ENCODE data around the gene RASSF8. TPM values are rescaled to one million over a fixed set of nuclear protein-coding genes. Genes with fewer than 3 reads are reported as not detected.

RASSF8 gene
- total RNA-seq, 3 donors from 2014 or later (not counting 1 experiment from before 2014, with no cell fraction given): 0.35 to 1.3 (median 1.2) TPM

DNA sequence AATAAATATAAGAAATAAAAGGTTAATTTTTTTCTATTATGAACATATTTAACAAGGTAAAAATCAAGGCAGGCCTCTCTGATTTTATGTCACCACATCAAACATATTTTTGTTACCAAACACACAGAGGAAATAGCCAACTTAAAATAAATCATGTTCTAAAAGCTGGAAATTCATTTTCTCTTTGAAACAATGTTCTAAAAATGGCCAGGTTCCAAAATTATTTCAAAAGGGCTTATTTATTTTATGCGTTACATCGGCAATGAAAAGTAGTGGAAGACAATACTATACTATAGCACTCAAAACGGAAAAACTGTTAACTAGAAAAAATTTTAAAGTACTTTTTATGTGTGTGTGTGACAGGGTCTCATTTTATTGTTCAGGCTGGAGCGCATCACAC lies 24.0 kb upstream of the RASSF8 start:
- TF ChIP-seq, protein P1, sequence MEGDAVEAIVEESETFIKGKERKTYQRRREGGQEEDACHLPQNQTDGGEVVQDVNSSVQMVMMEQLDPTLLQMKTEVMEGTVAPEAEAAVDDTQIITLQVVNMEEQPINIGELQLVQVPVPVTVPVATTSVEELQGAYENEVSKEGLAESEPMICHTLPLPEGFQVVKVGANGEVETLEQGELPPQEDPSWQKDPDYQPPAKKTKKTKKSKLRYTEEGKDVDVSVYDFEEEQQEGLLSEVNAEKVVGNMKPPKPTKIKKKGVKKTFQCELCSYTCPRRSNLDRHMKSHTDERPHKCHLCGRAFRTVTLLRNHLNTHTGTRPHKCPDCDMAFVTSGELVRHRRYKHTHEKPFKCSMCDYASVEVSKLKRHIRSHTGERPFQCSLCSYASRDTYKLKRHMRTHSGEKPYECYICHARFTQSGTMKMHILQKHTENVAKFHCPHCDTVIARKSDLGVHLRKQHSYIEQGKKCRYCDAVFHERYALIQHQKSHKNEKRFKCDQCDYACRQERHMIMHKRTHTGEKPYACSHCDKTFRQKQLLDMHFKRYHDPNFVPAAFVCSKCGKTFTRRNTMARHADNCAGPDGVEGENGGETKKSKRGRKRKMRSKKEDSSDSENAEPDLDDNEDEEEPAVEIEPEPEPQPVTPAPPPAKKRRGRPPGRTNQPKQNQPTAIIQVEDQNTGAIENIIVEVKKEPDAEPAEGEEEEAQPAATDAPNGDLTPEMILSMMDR (IDR thresholded peaks at IDR 0.05): no peak
- H3K27ac ChIP-seq (ENCODE audit: low read length): no peak overlapping the region
- no peaks in the 10 kb centered on the region for H3K27me3 ChIP-seq (ENCODE audit: control insufficient read depth, insufficient read depth, low read length)
- H3K4me3 ChIP-seq (ENCODE audit: low read length): no peak overlapping the region
- Mint-ChIP-seq H3K27me3 (ENCODE audit: low read depth in 2 of 2) (peaks cover 8 to 28% of the 10 kb centered on the region in 2 donors), H3K4me1 (no peaks in the 10 kb centered on the region), H3K4me3 (no peak overlapping the region), H3K27ac (no peak overlapping the region), H3K9me3 (peaks cover 0 to 3% of the 10 kb centered on the region in 2 donors), H3K36me3 (no peaks in the 10 kb centered on the region)
- no peaks in the 10 kb centered on the region for H3K9me3 ChIP-seq (ENCODE audit: control insufficient read depth, insufficient read depth, low read length)
- intact Hi-C loops (cut with micrococcal nuclease): no loop called here
- no peaks in the 10 kb centered on the region for H3K4me1 ChIP-seq (ENCODE audit: control insufficient read depth, insufficient read depth, low read length)
- no peak for ATAC-seq
- no CpG with 5 or more reads among the region's 4 CpGs for WGBS (ENCODE audit: insufficient coverage)
- no peaks in the 10 kb centered on the region for H3K36me3 ChIP-seq (ENCODE audit: control insufficient read depth, insufficient read depth, low read length)
- DNase-seq: no peak

DNA sequence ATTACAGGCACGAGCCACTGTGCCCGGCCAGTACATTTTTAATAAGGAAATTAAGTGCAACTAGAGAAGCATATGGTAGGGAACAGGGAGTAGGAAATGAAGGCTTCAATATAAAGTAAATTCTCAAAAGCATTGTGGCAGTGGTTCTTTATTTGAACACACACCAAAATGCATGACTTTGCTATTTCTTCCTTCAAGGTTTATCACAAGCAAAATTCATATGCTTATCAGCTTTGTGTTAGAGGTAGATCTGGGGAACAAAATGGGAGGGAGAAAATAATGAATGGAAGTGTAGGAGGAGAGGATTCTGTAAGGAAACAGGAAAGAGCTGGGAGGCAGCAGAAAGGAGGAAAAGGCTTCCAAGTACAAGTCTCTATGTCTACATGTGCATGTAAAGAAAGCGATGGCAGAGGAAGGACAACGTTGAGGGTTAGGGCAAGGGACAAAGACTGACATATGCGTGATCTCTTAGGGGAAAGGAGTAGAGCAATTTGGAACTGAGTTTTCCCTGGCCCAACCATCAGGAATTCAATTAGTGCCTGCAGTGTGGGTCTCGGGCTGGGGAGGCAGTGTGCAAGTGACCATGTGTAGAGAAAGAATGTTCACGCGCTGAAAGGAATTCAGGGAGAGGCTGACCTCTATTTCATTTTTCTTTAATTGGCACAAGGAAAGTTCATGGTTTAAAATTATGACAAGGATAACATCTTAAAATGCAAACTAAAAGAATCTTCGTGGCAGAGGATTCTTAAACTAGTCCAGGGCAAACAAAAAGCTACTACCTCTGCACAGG lies 22.9 kb upstream of the RASSF8 start:
- no peaks in the 10 kb centered on the region for H3K9me3 ChIP-seq (ENCODE audit: control insufficient read depth, insufficient read depth, low read length)
- no peaks in the 10 kb centered on the region for H3K36me3 ChIP-seq (ENCODE audit: control insufficient read depth, insufficient read depth, low read length)
- DNase-seq (no peak), ATAC-seq (no peak)
- intact Hi-C loops (cut with micrococcal nuclease): no loop called here
- no peaks in the 10 kb centered on the region for H3K4me1 ChIP-seq (ENCODE audit: control insufficient read depth, insufficient read depth, low read length)
- no peaks in the 10 kb centered on the region for H3K36me3 Mint-ChIP-seq
- no peaks in the 10 kb centered on the region for H3K27me3 ChIP-seq (ENCODE audit: control insufficient read depth, insufficient read depth, low read length)
- H3K27ac ChIP-seq (ENCODE audit: low read length): no peak overlapping the region
- 85% methylated on average over 9 of the region's 9 CpGs for WGBS (ENCODE audit: insufficient coverage)
- H3K27me3 Mint-ChIP-seq (ENCODE audit: low read depth in 2 of 2): peaks cover 4 to 23% of the 10 kb centered on the region in 2 donors
- H3K4me3 Mint-ChIP-seq: no peak overlapping the region
- H3K27ac Mint-ChIP-seq: no peak overlapping the region
- H3K9me3 Mint-ChIP-seq: peaks cover 0 to 1% of the 10 kb centered on the region in 2 donors
- no peaks in the 10 kb centered on the region for H3K4me1 Mint-ChIP-seq
- no peak overlapping the region for H3K4me3 ChIP-seq (ENCODE audit: low read length)
- TF ChIP-seq, protein P1 (IDR thresholded peaks at IDR 0.05): no peak

DNA sequence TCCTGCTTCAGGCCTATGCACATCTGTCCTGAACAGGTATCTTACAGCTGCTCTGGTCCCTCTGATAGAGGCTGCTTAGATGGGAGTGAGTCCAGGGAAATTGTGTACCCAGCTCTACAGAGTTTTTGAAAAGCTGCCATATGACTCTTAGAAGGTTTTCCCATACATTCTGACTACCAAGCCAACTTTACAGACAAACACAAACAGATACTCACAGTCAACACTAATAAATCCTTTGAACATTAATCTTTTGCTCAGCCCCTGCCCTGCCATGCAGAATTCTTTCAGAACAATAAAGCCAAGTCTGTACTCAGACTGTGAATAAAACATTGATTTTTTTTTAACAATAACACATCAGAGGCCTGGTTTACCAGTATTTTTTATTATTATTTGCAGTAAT lies 21.4 kb upstream of the RASSF8 start:
- DNase-seq: no peak

More for the DNA sequence above, 21.4 kb upstream of the RASSF8 start:
- no peak overlapping the region for H3K27ac ChIP-seq (ENCODE audit: low read length)
- no peaks in the 10 kb centered on the region for H3K4me1 ChIP-seq (ENCODE audit: control insufficient read depth, insufficient read depth, low read length)
- H3K36me3 ChIP-seq (ENCODE audit: control insufficient read depth, insufficient read depth, low read length): no peaks in the 10 kb centered on the region
- H3K27me3 Mint-ChIP-seq (ENCODE audit: low read depth in 2 of 2): peaks cover 0 to 10% of the 10 kb centered on the region in 2 donors
- no peaks in the 10 kb centered on the region for H3K36me3 Mint-ChIP-seq
- no peaks in the 10 kb centered on the region for H3K9me3 Mint-ChIP-seq
- ATAC-seq: no peak
- no peaks in the 10 kb centered on the region for H3K27me3 ChIP-seq (ENCODE audit: control insufficient read depth, insufficient read depth, low read length)
- no peak overlapping the region for H3K4me3 Mint-ChIP-seq
- no peak overlapping the region for H3K4me3 ChIP-seq (ENCODE audit: low read length)
- TF ChIP-seq, protein P1 (IDR thresholded peaks at IDR 0.05): no peak
- no peak overlapping the region for H3K27ac Mint-ChIP-seq
- no peaks in the 10 kb centered on the region for H3K9me3 ChIP-seq (ENCODE audit: control insufficient read depth, insufficient read depth, low read length)
- intact Hi-C loops (cut with micrococcal nuclease): no loop called here
- no peaks in the 10 kb centered on the region for H3K4me1 Mint-ChIP-seq

Data from natural killer cell (primary cell).